ENCODE results near the gene APOBEC3C. TPM values are rescaled to one million over a fixed set of nuclear protein-coding genes. Genes with fewer than 3 reads are reported as not detected.

Gene APOBEC3C
- 1 to 10 TPM; 2.6 to 6.7 TPM for total RNA-seq

DNA sequence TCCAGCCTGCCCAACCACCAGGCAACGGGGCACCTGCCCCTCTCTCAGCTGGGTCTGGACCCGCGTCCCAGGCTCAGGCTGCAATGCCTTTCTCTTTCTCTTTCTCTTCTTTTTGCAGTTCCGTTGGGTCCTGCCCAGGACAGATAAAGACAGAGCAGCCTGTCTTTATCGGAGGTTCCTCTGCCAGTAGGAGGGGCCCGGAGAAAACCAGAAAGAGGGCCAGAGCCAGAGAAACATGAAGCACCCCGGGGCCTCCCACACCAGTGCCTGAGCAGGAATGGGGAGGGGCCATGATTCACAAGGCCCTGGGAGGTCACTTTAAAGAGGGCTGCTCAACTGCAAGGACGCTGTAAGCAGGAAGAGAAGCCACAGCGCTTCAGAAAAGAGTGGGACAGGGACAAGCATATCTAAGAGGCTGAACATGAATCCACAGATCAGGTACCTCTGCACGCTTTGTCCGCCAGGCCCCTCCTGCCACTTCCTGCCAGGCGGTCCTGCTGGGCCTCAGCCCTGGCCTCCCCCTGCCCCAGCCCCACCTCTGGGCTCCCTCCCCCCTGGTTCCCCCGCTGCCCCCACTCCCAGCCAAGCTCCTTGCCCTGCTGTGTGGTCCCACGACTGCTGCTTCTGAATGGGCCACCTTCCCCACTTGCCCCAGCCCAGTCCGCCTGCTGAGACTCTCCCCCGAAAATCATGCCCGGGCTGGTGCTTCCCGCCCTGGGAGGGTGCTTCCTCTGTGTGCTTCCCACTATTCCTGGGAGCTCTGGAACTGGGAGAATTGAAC, at the start of gene APOBEC3C:
APOBEC3C (plus strand) TSS at position 316 of the 781 bp plus-strand sequence; CDS start at position 422, 106 bp downstream.
- DNase-seq (peak; percentile 53 to 84 (median 68)), ATAC-seq (peak; percentile 89)
- no peak within 1 kb of the TSS for H3K4me3 ChIP-seq
- peak in 2 of 3 donors; percentile 61 to 75 for TF ChIP-seq POLR2A (IDR thresholded peaks at IDR 0.05)
- TF ChIP-seq, protein P1, sequence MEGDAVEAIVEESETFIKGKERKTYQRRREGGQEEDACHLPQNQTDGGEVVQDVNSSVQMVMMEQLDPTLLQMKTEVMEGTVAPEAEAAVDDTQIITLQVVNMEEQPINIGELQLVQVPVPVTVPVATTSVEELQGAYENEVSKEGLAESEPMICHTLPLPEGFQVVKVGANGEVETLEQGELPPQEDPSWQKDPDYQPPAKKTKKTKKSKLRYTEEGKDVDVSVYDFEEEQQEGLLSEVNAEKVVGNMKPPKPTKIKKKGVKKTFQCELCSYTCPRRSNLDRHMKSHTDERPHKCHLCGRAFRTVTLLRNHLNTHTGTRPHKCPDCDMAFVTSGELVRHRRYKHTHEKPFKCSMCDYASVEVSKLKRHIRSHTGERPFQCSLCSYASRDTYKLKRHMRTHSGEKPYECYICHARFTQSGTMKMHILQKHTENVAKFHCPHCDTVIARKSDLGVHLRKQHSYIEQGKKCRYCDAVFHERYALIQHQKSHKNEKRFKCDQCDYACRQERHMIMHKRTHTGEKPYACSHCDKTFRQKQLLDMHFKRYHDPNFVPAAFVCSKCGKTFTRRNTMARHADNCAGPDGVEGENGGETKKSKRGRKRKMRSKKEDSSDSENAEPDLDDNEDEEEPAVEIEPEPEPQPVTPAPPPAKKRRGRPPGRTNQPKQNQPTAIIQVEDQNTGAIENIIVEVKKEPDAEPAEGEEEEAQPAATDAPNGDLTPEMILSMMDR (IDR thresholded peaks at IDR 0.05): no peak
- no peaks in the 10 kb centered on the region for H3K9me3 ChIP-seq
- no peaks in the 10 kb centered on the region for H3K36me3 ChIP-seq (replicated peaks in 1 of 2; ENCODE audit: insufficient read depth in 1 of 2, low read depth in 2 of 2)
- H3K4me1 ChIP-seq: peaks cover 6% of the 10 kb centered on the region
- no peaks in the 10 kb centered on the region for H3K27me3 ChIP-seq
- 34 to 45% methylated on average over 17 to 18 of the region's 18 CpGs for WGBS, 2 donors
- peak within 1 kb of the TSS; percentile 71 to 82 (median 76) for H3K27ac ChIP-seq
- intact Hi-C loops (cut with DNase I): no loop called here

GRCh38 chr22:38964306-38964705, 49.8 kb upstream of the APOBEC3C start:
- Histone ChIP-seq H3K9me3 (no peaks in the 10 kb centered on the region), H3K4me3 (no peak overlapping the region), H3K36me3 (replicated peaks in 1 of 2; ENCODE audit: insufficient read depth in 1 of 2, low read depth in 2 of 2) (no peaks in the 10 kb centered on the region), H3K27ac (peak overlapping the region in 1 of 4 donors; percentile 68), H3K4me1 (peaks cover 23% of the 10 kb centered on the region), H3K27me3 (no peaks in the 10 kb centered on the region)
- intact Hi-C loops (cut with DNase I): no loop called here
- ATAC-seq: no peak
- 20 to 62% methylated on average over 1 to 7 of the region's 7 CpGs for WGBS, 2 donors
- no peak for TF ChIP-seq POLR2A (IDR thresholded peaks at IDR 0.05)
- TF ChIP-seq, protein P1 (IDR thresholded peaks at IDR 0.05): no peak
- DNase-seq: no peak

DNA sequence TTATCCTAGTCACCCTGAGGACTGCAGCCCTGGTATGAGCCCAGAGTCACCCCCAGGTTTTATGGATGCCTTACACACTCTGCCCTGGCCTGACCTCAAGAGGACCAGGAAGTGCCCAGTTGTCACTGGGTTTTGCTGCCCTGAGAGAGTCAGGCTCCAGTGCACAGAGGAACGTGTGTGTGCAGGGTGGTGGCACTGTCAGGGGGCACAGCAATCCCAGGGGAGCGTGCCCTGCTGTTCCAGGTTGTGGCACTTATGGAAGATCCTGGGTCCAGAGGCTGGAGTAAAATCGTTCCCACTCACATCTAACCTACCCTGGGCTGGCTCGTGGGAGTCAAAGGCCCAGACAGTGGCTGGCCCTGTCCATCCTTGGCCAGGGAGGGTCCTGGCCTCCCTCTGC, 49.1 kb upstream of the APOBEC3C start:
- DNase-seq (no peak), ATAC-seq (no peak)
- WGBS, 2 donors: 73 to 86% methylated on average over 1 to 4 of the region's 4 CpGs
- Histone ChIP-seq H3K4me3 (no peak overlapping the region), H3K4me1 (peaks cover 23% of the 10 kb centered on the region), H3K27me3 (no peaks in the 10 kb centered on the region), H3K9me3 (no peaks in the 10 kb centered on the region), H3K36me3 (replicated peaks in 1 of 2; ENCODE audit: insufficient read depth in 1 of 2, low read depth in 2 of 2) (no peaks in the 10 kb centered on the region), H3K27ac (no peak overlapping the region)
- intact Hi-C loops (cut with DNase I): no loop called here
- TF ChIP-seq POLR2A (IDR thresholded peaks at IDR 0.05): no peak
- TF ChIP-seq, protein P1 (IDR thresholded peaks at IDR 0.05): no peak

DNA sequence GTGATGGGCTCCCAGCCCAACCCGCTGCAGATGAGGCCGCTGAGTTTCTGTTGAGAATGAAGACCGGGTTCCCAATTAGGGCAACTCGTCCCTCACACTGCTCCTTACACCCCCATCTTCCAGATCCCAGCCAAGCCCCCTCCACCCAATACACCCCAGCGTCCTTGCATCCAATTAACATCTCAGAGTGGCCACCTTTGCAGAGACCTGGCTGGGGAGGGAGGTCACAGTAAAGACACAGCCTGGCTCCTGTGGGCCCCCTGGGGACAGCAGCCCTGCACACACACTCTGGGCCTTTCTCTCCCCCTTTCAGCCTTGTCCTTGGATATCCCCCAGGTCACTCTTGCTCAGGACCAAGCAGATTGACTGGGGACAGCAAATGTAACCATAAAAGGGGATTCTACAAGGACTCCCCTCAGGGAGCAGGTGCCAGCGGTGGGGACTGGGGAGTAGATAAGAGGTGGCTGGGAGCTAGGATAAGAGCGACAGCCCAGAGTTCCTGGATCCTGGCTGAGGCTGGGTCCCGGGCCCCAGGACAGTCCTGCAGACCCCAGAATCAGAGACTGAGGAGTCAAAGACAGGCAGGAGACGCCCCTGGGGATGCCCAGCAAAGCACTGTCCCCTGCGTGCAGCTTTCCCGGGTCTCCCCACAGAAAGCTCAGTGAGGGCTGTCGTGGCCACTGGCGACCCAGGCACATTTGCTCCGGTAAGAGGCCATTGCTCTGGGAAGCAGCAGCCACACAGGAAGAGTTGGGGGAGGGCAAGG, 48.3 kb upstream of the APOBEC3C start:
- no peak for DNase-seq
- Histone ChIP-seq H3K27ac (no peak overlapping the region), H3K27me3 (no peaks in the 10 kb centered on the region), H3K4me1 (peaks cover 23% of the 10 kb centered on the region), H3K36me3 (replicated peaks in 1 of 2; ENCODE audit: insufficient read depth in 1 of 2, low read depth in 2 of 2) (no peaks in the 10 kb centered on the region), H3K9me3 (no peaks in the 10 kb centered on the region), H3K4me3 (no peak overlapping the region)
- intact Hi-C loops (cut with DNase I): no loop called here
- TF ChIP-seq, protein P1 (IDR thresholded peaks at IDR 0.05): no peak
- no peak for TF ChIP-seq POLR2A (IDR thresholded peaks at IDR 0.05)
- 88 to 91% methylated on average over 5 to 14 of the region's 14 CpGs for WGBS, 2 donors
- ATAC-seq: no peak

Data from body of pancreas (tissue), 4 donors.